GM21737 (cell line): Measurements from ENCODE around the gene UCHL1.

ENCODE experiments used
- ATAC-seq: cut with Tn5 transposase; IDR thresholded peaks from one replicate; pipeline ENCODE4 v1.9.1; 2021; ENCODE audit warnings: mild to moderate bottlenecking, moderate library complexity; ENCODE audit not compliant: unreplicated experiment

The UCHL1 gene

GRCh38 chr4:41256740-41257256 is at the start of gene UCHL1:
TSS of gene UCHL1 (plus strand) at chr4:41256928. CDS start at chr4:41256977, 49 bp downstream.
- no peak for ATAC-seq

GRCh38 chr4:41207291-41207831 is 49.4 kb upstream of the UCHL1 start:
- no peak for ATAC-seq

- ATAC-seq = no peak
These were observed 47.5 kb upstream of the UCHL1 start for GRCh38 chr4:41209187-41209586.

- ATAC-seq = no peak
These were observed 46.8 kb upstream of the UCHL1 start for GRCh38 chr4:41209901-41210300.

- no peak for ATAC-seq
These were observed 44.6 kb upstream of the UCHL1 start for GRCh38 chr4:41211951-41212615.

- no peak for ATAC-seq
These were observed 44.0 kb upstream of the UCHL1 start for GRCh38 chr4:41212616-41213203.

- peak; percentile 7 for ATAC-seq
These were observed 43.0 kb upstream of the UCHL1 start for GRCh38 chr4:41213625-41214135.

GRCh38 chr4:41214136-41214824 is 42.4 kb upstream of the UCHL1 start, which contains the start of gene APBB2:
TSS of gene APBB2 (minus strand) at chr4:41214542. CDS start at chr4:41033254, 181,288 bp downstream.
- peak; percentile 52 for ATAC-seq

- ATAC-seq = no peak
These were observed 41.9 kb upstream of the UCHL1 start for GRCh38 chr4:41214825-41215146.

GRCh38 chr4:41215155-41215554 is 41.6 kb upstream of the UCHL1 start:
- ATAC-seq = no peak

GRCh38 chr4:41215969-41216293 is 40.8 kb upstream of the UCHL1 start:
- ATAC-seq = no peak

- peak; percentile 65 for ATAC-seq
These were observed 40.3 kb upstream of the UCHL1 start for GRCh38 chr4:41216294-41217019.

- no peak for ATAC-seq
These were observed 39.8 kb upstream of the UCHL1 start for GRCh38 chr4:41217020-41217333.

GRCh38 chr4:41217374-41217773 is 39.4 kb upstream of the UCHL1 start:
- no peak for ATAC-seq

GRCh38 chr4:41218703-41219102 is 38.0 kb upstream of the UCHL1 start:
- ATAC-seq = no peak

GRCh38 chr4:41219421-41219950 is 37.2 kb upstream of the UCHL1 start:
- no peak for ATAC-seq

GRCh38 chr4:41221850-41222645 is 34.7 kb upstream of the UCHL1 start:
- ATAC-seq = no peak

GRCh38 chr4:41227902-41228301 is 28.8 kb upstream of the UCHL1 start:
- no peak for ATAC-seq

- ATAC-seq = no peak
These were observed 24.3 kb upstream of the UCHL1 start for GRCh38 chr4:41232406-41232805.

- no peak for ATAC-seq
These were observed 23.9 kb upstream of the UCHL1 start for GRCh38 chr4:41232856-41233255.
